Loucy (cell line): ENCODE results near the gene SWI5.

Experiments
- H2AFZ ChIP-seq: fragments of 200-600 bp; sonication (generic); 2 replicates; pipeline ENCODE4 v1.6.0; 2016; ENCODE audit warnings: antibody characterized with exemption, mild to moderate bottlenecking, low read length, moderate library complexity
- H3F3A ChIP-seq: fragments of 200-600 bp; 2 replicates; pipeline ENCODE4 v1.6.0; 2016; ENCODE audit warnings: antibody characterized with exemption, low read depth, mild to moderate bottlenecking
- H3K27me3 ChIP-seq: fragments of 200-600 bp; sonication (generic); 2 replicates; pipeline ENCODE4 v1.6.1; 2014; ENCODE audit warnings: low read length, mild to moderate bottlenecking; ENCODE audit not compliant: insufficient read depth, poor library complexity, severe bottlenecking
- H3K36me3 ChIP-seq: fragments of 200-600 bp; sonication (generic); 2 replicates; pipeline ENCODE4 v1.6.1; 2016; ENCODE audit warnings: low read length; ENCODE audit not compliant: insufficient read depth
- H3K4me1 ChIP-seq: fragments of 200-600 bp; sonication (generic); 2 replicates; pipeline ENCODE4 v1.5.1; 2014; ENCODE audit warnings: low read length, mild to moderate bottlenecking; ENCODE audit not compliant: insufficient read depth, poor library complexity, severe bottlenecking
- H3K4me2 ChIP-seq: fragments of 200-600 bp; sonication (generic); 2 replicates; pipeline ENCODE4 v1.6.0; 2014; ENCODE audit warnings: antibody characterized with exemption, low read length, low read depth, mild to moderate bottlenecking; ENCODE audit not compliant: poor library complexity, severe bottlenecking
- H3K4me3 ChIP-seq: fragments of 200-600 bp; sonication (generic); 2 replicates; pipeline ENCODE4 v1.5.1; 2014; ENCODE audit warnings: low read length, mild to moderate bottlenecking, mixed read lengths; ENCODE audit not compliant: poor library complexity, severe bottlenecking
- H3K79me2 ChIP-seq: fragments of 200-600 bp; sonication (generic); 2 replicates; pipeline ENCODE4 v1.6.1; 2014; ENCODE audit warnings: low read length; ENCODE audit not compliant: insufficient read depth
- H3K9ac ChIP-seq: fragments of 200-600 bp; sonication (generic); 2 replicates; pipeline ENCODE4 v1.6.0; 2014; ENCODE audit warnings: mild to moderate bottlenecking, low read depth, low read length, moderate library complexity; ENCODE audit not compliant: poor library complexity, severe bottlenecking
- H3K9me2 ChIP-seq: fragments of 200-600 bp; sonication (generic); replicated peaks from 2 replicates; pipeline ENCODE4 v1.6.1; 2016; ENCODE audit warnings: low read depth, low read length, mixed read lengths
- H3K9me3 ChIP-seq: fragments of 200-600 bp; sonication (generic); 2 replicates; pipeline ENCODE4 v1.6.1; 2014; ENCODE audit warnings: mild to moderate bottlenecking, antibody characterized with exemption, low read length, low read depth; ENCODE audit not compliant: insufficient read depth
- H4K20me1 ChIP-seq: fragments of 200-600 bp; sonication (generic); 2 replicates; pipeline ENCODE4 v1.6.0; 2014; ENCODE audit warnings: antibody characterized with exemption, low read length, mild to moderate bottlenecking; ENCODE audit not compliant: insufficient read depth, poor library complexity, severe bottlenecking
- EZH2phosphoT487 ChIP-seq: fragments of 200-600 bp; IDR thresholded peaks from 2 replicates; pipeline ENCODE4 v1.6.1; 2018; ENCODE audit warnings: antibody characterized with exemption, mild to moderate bottlenecking, moderate library complexity, borderline replicate concordance
- TF ChIP-seq, protein P1 (sequence below): fragments of 200-600 bp; sonication (generic); conservative IDR thresholded peaks from 2 replicates; pipeline ENCODE4 v1.5.1; 2014; ENCODE audit warnings: mild to moderate bottlenecking, antibody characterized with exemption, low read length

The SWI5 gene

DNA sequence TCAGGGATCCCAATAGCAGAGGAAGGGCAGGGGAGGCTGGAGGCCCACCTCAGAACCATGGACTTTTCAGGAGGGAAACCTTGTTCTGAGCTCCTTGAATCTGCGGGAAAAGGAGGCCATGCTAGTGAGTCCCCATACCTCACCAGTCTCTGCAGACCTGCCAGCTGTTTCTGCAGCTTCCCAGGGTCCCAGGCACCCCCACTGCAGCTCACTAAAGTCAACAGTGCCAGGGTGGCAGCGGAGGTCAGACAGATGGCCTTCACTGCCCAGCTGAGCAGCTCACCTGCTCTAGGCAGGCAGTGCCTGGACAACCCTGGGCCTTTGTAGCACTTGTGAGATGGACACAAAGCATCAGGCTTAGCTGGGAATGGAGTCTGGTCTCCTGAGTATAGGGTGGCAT lies 59.8 kb downstream of the SWI5 start:
- Histone ChIP-seq H3K9me2 (no peaks in the 10 kb centered on the region), H3K79me2 (no peaks in the 10 kb centered on the region), H2AFZ (no peak overlapping the region), H3K4me2 (no peak overlapping the region), H3K9me3 (no peaks in the 10 kb centered on the region), H3K27me3 (no peaks in the 10 kb centered on the region), H3K4me3 (no peak overlapping the region), H4K20me1 (no peaks in the 10 kb centered on the region), H3K4me1 (peaks cover 6% of the 10 kb centered on the region), H3F3A (no peaks in the 10 kb centered on the region), H3K9ac (no peak overlapping the region), H3K36me3 (no peaks in the 10 kb centered on the region)
- TF ChIP-seq, protein P1, sequence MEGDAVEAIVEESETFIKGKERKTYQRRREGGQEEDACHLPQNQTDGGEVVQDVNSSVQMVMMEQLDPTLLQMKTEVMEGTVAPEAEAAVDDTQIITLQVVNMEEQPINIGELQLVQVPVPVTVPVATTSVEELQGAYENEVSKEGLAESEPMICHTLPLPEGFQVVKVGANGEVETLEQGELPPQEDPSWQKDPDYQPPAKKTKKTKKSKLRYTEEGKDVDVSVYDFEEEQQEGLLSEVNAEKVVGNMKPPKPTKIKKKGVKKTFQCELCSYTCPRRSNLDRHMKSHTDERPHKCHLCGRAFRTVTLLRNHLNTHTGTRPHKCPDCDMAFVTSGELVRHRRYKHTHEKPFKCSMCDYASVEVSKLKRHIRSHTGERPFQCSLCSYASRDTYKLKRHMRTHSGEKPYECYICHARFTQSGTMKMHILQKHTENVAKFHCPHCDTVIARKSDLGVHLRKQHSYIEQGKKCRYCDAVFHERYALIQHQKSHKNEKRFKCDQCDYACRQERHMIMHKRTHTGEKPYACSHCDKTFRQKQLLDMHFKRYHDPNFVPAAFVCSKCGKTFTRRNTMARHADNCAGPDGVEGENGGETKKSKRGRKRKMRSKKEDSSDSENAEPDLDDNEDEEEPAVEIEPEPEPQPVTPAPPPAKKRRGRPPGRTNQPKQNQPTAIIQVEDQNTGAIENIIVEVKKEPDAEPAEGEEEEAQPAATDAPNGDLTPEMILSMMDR = no peak
- TF ChIP-seq EZH2phosphoT487 = no peak

DNA sequence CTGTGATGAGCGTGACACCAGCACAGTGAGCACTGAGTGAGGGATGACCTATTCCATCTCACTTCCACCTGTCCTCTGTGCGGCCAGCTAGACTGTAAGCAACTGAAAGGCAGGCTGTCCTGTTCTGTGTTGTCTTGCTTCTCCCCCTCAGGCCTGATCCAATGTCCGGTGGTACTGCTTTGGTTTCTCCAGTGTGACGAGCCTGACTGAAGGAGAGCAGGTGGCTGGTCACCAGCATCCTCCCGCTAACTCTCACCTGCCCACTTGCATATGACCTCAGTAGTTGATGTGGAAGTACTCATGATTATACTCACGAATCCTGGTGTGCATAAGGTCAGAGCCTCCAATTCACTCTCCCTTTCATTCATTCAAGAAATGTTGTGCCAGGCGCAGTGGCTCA lies 61.9 kb downstream of the SWI5 start:
- no peaks in the 10 kb centered on the region for H4K20me1 ChIP-seq
- H3K9me3 ChIP-seq = no peaks in the 10 kb centered on the region
- TF ChIP-seq, protein P1 = no peak
- no peak for TF ChIP-seq EZH2phosphoT487
- H3K4me1 ChIP-seq = peaks cover 6% of the 10 kb centered on the region
- H3K79me2 ChIP-seq = no peaks in the 10 kb centered on the region
- H3K4me2 ChIP-seq = no peak overlapping the region
- H3K36me3 ChIP-seq = no peaks in the 10 kb centered on the region
- no peaks in the 10 kb centered on the region for H3K27me3 ChIP-seq
- H3K4me3 ChIP-seq = no peak overlapping the region
- H3K9me2 ChIP-seq = no peaks in the 10 kb centered on the region
- no peak overlapping the region for H3K9ac ChIP-seq
- no peaks in the 10 kb centered on the region for H3F3A ChIP-seq
- H2AFZ ChIP-seq = no peak overlapping the region
